K562 (cell line): ENCODE data around the gene RPH3AL. TPM values are rescaled to one million over a fixed set of nuclear protein-coding genes. Genes with fewer than 3 reads are reported as not detected.

Experiments
- ATAC-seq: fragments of 200-7000 bp; cut with Tn5 transposase; 3 replicates; pipeline ENCODE4 v1.9.1; 2020; ENCODE audit warnings: moderate library complexity
- BruUV-seq: library from RNA; stranded (reverse); fragments of 400-500 nt; replicated peaks from 2 replicates; lab custom pipeline; 2021; lab: Mats Ljungman, UMichigan
- CTCF ChIA-PET: fragments of 300-600 bp; formaldehyde crosslinking; extraction: SDS; loops from one replicate; lab custom pipeline; 2021; ENCODE audit warnings: low intra/inter-chr PET ratio; lab: Yijun Ruan, JAX
- POLR2A ChIA-PET: fragments of 300-600, 350-650 bp; sonication (Branson Sonifier 250); formaldehyde crosslinking; extraction: SDS; loops from one replicate; lab custom pipeline; 2021; ENCODE audit warnings: antibody characterized with exemption, inconsistent platforms; lab: Yijun Ruan, JAX
- DNase-seq, 4 experiments: peaks; one replicate each; pipeline versions ENCODE4 v3.0.0 to v3.0.0-alpha.2; 2011 to 2018; ENCODE audit warnings: low spot score in 3 of 4, mixed read lengths in 3 of 4; ENCODE audit errors: extremely low read depth in 1 of 4
- FAIRE-seq: peaks from 2 replicates; lab custom pipeline; 2011; peaks lifted over from hg19 to GRCh38; lab: Jason Lieb, UNC
- H2AFZ ChIP-seq: 2 replicates; pipeline ENCODE4 v1.6.0; 2011; ENCODE audit warnings: low read depth, low read length, control low read depth, inconsistent platforms
- H3K27ac ChIP-seq: fragments of 200-600 bp; 3 replicates; pipeline ENCODE4 v1.8.0; 2011; ENCODE audit warnings: low read depth, mild to moderate bottlenecking, control low read depth, inconsistent platforms, low read length, moderate library complexity, mixed read lengths; ENCODE audit errors: extremely low read depth
- H3K27me3 ChIP-seq, 2 experiments: fragments of 300-600 bp in 1 of 2; 2 replicates in 1 of 2; 3 replicates in 1 of 2; pipeline versions ENCODE4 v1.6.0 to v1.8.0; 2011; ENCODE audit warnings: inconsistent platforms in 2 of 2, low read length in 2 of 2, mild to moderate bottlenecking in 1 of 2, mixed read lengths in 1 of 2, moderate library complexity in 1 of 2; ENCODE audit not compliant: control insufficient read depth in 2 of 2, insufficient read depth in 2 of 2
- H3K36me3 ChIP-seq: fragments of 300-600 bp; 3 replicates; pipeline ENCODE4 v1.8.0; 2011; ENCODE audit warnings: mild to moderate bottlenecking, low read length, inconsistent platforms; ENCODE audit not compliant: control insufficient read depth, insufficient read depth
- H3K4me1 ChIP-seq, 2 experiments: fragments of 200-600 bp in 1 of 2; replicated peaks in 1 of 2; 2 replicates in 1 of 2; 3 replicates in 1 of 2; pipeline versions ENCODE4 v1.5.1 to v1.8.0; 2011; ENCODE audit warnings: inconsistent platforms in 2 of 2, low read length in 2 of 2, mild to moderate bottlenecking in 1 of 2, mixed read lengths in 1 of 2, moderate library complexity in 1 of 2; ENCODE audit not compliant: control insufficient read depth in 2 of 2, insufficient read depth in 2 of 2
- H3K4me2 ChIP-seq: 2 replicates; pipeline ENCODE4 v1.6.1; 2011; ENCODE audit warnings: low read length, control low read depth, inconsistent platforms, mixed read lengths; ENCODE audit not compliant: insufficient read depth
- H3K4me3 ChIP-seq: fragments of 200-600 bp; sonication (generic), shearing (Covaris generic); 2 replicates; pipeline ENCODE4 v1.5.1; 2016; ENCODE audit warnings: control low read depth, inconsistent platforms
- H3K79me2 ChIP-seq: fragments of 200-600 bp; 3 replicates; pipeline ENCODE4 v1.8.0; 2011; ENCODE audit warnings: low read length, inconsistent platforms; ENCODE audit not compliant: control insufficient read depth, insufficient read depth
- H3K9ac ChIP-seq, 2 experiments: 2 replicates each; pipeline versions ENCODE4 v1.6.0 to v1.6.1; 2011; ENCODE audit warnings: low read depth in 2 of 2, low read length in 2 of 2, control low read depth in 1 of 2, inconsistent platforms in 1 of 2, mild to moderate bottlenecking in 1 of 2, mixed read lengths in 1 of 2; ENCODE audit not compliant: insufficient read depth in 1 of 2
- H3K9me1 ChIP-seq: one replicate; pipeline ENCODE4 v1.6.0; 2011; ENCODE audit warnings: inconsistent platforms, mild to moderate bottlenecking, low read length, moderate library complexity; ENCODE audit not compliant: control insufficient read depth, insufficient read depth
- H3K9me3 ChIP-seq: replicated peaks from 2 replicates; pipeline ENCODE4 v1.5.1; 2011; ENCODE audit warnings: low read depth, low read length, inconsistent platforms; ENCODE audit not compliant: control insufficient read depth, insufficient read depth
- H4K20me1 ChIP-seq: replicated peaks from 2 replicates; pipeline ENCODE4 v1.6.1; 2011; ENCODE audit warnings: low read length, inconsistent platforms, mixed read lengths; ENCODE audit not compliant: control insufficient read depth, insufficient read depth
- HMGN3 ChIP-seq: IDR thresholded peaks from 2 replicates; pipeline ENCODE4 v1.6.1; 2011; ENCODE audit warnings: borderline replicate concordance, low read depth, mild to moderate bottlenecking, mixed read lengths, low read length; ENCODE audit not compliant: insufficient read length; ENCODE audit errors: extremely low read depth
- NR1H2 ChIP-seq: sonication (generic); formaldehyde crosslinking; IDR thresholded peaks from 2 replicates; pipeline ENCODE4 v1.4.0; 2020; ENCODE audit warnings: mild to moderate bottlenecking, missing genetic modification reagents
- TFAM ChIP-seq: fragments of 250-450 bp; sonication (Bioruptor Pico); conservative IDR thresholded peaks from 2 replicates; pipeline ENCODE4 v1.5.0; 2021; ENCODE audit warnings: mild to moderate bottlenecking, moderate library complexity
- ZFP30 ChIP-seq: fragments of 250-450 bp; sonication (Bioruptor Pico); IDR thresholded peaks from 2 replicates; pipeline ENCODE4 v1.8.0; 2022; ENCODE audit warnings: moderate library complexity, mild to moderate bottlenecking, inconsistent platforms, borderline replicate concordance
- ZKSCAN8 ChIP-seq: fragments of 200-800 bp; sonication (Bioruptor generic); IDR thresholded peaks from 2 replicates; pipeline ENCODE4 v1.6.1; 2016; ENCODE audit warnings: missing genetic modification characterization, missing compliant biosample characterization
- ZNF324 ChIP-seq: fragments of 250-450 bp; sonication (Bioruptor Pico); IDR thresholded peaks from 2 replicates; pipeline ENCODE4 v1.4.0; 2020; ENCODE audit warnings: mild to moderate bottlenecking
- WGBS: fragments of 100-300 bp; shearing (Covaris generic); methylation state at CpG from one replicate; pipeline ENCODE4 v1.1.6; 2016; ENCODE audit warnings: low coverage, mixed read lengths; ENCODE audit not compliant: insufficient coverage; ENCODE audit errors: missing lambda C conversion rate; 5-methylcytosine and 5-hydroxymethylcytosine counted together
- in situ Hi-C: fragments of 300-500 bp; cut with MboI; formaldehyde crosslinking; loops from 4 replicates; pipeline ENCODE4 v1.15.0; 2018; ENCODE audit warnings: inconsistent platforms, mixed read lengths
- intact Hi-C: fragments of 100-400 bp; cut with micrococcal nuclease; formaldehyde crosslinking; loops from 2 replicates; pipeline ENCODE4 v1.14.2; 2022
- polyA plus RNA-seq, 8 experiments: library from polyadenylated mRNA; depleted of rRNA in 4 of 8; stranded (reverse) in 5 of 8; unstranded in 3 of 8; fragments of >200 nt; fragmentation: Nextera tagmentation in 2 of 8; fragmentation: Illumina TruSeq in 1 of 8; extraction: Ambion mirVana in 2 of 8; extraction: Trizol in 1 of 8; gene quantifications; 2 replicates each; pipeline versions ENCODE4 v1.2.1 to v1.2.3, GENCODE V29; 2011 to 2014; ENCODE audit warnings: inconsistent platforms in 1 of 8, missing spikeins in 1 of 8
- total RNA-seq, 7 experiments: library from RNA; depleted of rRNA in 6 of 7; stranded (reverse); fragments of >200 nt in 6 of 7; fragmentation: Illumina TruSeq in 2 of 7; extraction: Trizol in 2 of 7; gene quantifications; 2 replicates each; pipeline versions ENCODE4 v1.2.1 to v1.2.3, GENCODE V29; 2011 to 2021; ENCODE audit warnings: low replicate concordance in 1 of 7
- TF ChIP-seq, protein P1 (sequence below): sonication (generic); formaldehyde crosslinking; IDR thresholded peaks from 2 replicates; pipeline ENCODE4 v1.8.0; 2023; ENCODE audit warnings: mild to moderate bottlenecking, missing genetic modification reagents
- TF ChIP-seq, protein P2 (sequence below): fragments of 450-650 bp; IDR thresholded peaks from 2 replicates; pipeline ENCODE4 v1.6.1; 2016; ENCODE audit warnings: missing biosample characterization, missing genetic modification characterization

Gene RPH3AL
- total and polyA plus RNA-seq, 9 of the 15 experiments (the other 6 are each of a cell fraction or from before 2014, with no cell fraction given) = 0.18 to 1.7 (median 0.39) TPM

DNA sequence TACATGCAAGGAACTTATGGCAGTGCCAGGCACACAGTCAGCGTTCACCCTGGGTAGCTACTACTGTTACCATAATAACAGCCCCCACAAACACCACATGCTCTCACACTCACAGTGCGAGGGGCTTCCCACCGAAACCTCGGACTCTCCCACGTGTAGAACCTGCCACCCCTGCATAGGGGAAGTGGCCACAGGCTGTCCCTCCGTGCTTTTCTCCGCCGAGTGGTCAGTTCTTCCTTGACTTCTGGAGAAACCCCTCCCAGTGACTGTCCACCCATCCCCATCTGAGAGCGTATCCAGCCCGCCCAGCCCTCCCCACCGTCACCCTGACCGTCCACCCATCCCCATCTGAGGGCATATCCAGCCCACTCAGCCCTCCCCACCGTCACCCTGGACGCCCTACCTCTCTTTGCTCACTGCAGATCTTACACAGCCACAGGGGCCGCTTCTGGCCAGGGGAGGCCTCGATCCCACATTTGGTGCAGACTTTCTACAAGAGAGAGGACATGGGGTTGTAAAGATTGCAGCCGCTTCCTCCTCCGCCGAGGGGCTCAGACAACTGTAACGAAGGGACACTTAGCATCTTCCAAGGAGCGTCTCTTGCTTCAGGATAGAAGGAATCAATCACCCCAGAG lies 71.1 kb downstream of the RPH3AL start (continued):
- TF ChIP-seq ZKSCAN8 = no peak
- TF ChIP-seq ZNF324 = no peak
- no peak for TF ChIP-seq NR1H2 (CRISPR knock-in tag)
- no peak for TF ChIP-seq ZFP30 (CRISPR knock-in tag)
- TF ChIP-seq, protein P1, sequence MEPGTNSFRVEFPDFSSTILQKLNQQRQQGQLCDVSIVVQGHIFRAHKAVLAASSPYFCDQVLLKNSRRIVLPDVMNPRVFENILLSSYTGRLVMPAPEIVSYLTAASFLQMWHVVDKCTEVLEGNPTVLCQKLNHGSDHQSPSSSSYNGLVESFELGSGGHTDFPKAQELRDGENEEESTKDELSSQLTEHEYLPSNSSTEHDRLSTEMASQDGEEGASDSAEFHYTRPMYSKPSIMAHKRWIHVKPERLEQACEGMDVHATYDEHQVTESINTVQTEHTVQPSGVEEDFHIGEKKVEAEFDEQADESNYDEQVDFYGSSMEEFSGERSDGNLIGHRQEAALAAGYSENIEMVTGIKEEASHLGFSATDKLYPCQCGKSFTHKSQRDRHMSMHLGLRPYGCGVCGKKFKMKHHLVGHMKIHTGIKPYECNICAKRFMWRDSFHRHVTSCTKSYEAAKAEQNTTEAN (CRISPR knock-in tag) = no peak

DNA sequence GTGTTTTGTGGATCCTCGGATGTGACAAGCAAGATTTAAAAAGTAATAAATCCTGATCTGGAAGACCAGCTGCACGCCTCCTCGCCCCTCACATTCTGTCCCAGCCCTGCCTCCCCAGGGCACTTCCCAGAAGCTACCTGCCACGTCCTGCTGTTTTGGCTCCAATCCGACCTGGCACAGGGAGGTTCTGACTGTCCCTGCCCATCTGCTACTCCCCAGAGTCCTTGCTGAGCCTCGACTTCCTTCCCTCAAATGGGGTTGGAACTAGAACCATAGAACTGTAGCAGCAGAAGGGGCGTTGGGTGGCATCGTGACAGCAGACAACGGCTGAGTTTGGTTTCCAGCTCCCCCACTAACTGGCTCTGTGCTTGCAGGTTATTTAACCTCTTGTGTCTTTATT lies 71.7 kb downstream of the RPH3AL start:
- intact Hi-C loops = no loop called here
- no peak for ATAC-seq
- TF ChIP-seq HMGN3 (no peak), TFAM (no peak)
- TF ChIP-seq, protein P2, sequence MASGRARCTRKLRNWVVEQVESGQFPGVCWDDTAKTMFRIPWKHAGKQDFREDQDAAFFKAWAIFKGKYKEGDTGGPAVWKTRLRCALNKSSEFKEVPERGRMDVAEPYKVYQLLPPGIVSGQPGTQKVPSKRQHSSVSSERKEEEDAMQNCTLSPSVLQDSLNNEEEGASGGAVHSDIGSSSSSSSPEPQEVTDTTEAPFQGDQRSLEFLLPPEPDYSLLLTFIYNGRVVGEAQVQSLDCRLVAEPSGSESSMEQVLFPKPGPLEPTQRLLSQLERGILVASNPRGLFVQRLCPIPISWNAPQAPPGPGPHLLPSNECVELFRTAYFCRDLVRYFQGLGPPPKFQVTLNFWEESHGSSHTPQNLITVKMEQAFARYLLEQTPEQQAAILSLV (tag) = no peak
- TF ChIP-seq, all 486 proteins: peak for 0
- ChIA-PET CTCF (no interaction called here), POLR2A (no interaction called here)
- BruUV-seq = no TSS peak
- Histone ChIP-seq H2AFZ (no peak overlapping the region), H4K20me1 (no peaks in the 10 kb centered on the region; the same call in 1 of the 2 replicates), H3K4me2 (no peak overlapping the region), H3K27ac (no peak overlapping the region), H3K9me1 (no peaks in the 10 kb centered on the region), H3K4me3 (no peak overlapping the region), H3K79me2 (no peaks in the 10 kb centered on the region), H3K9ac (no peak overlapping the region), H3K9me3 (no peaks in the 10 kb centered on the region), H3K4me1 (no peaks in the 10 kb centered on the region), H3K36me3 (no peaks in the 10 kb centered on the region), H3K27me3 (peaks cover 4 to 51% of the 10 kb centered on the region in 2 experiments; a peak in 4 of 5 replicates)
- in situ Hi-C loops = no loop called here
- DNase-seq = no peak
- WGBS = 0% methylated on average over 6 of the region's 9 CpGs
- no peak for FAIRE-seq
